H1 (cell line): ENCODE measurements around the gene BRMS1.

Source experiments
- BRCA1 ChIP-seq: IDR thresholded peaks from 2 replicates; pipeline ENCODE4 v1.6.1; 2012; ENCODE audit warnings: low read depth, low read length, improper control_type of control experiment
- CEBPB ChIP-seq: IDR thresholded peaks from 2 replicates; pipeline ENCODE4 v1.6.1; 2012; ENCODE audit warnings: low read depth, low read length
- CTCF ChIP-seq, 3 experiments: IDR thresholded peaks; 1 replicate in 2 of 3; 2 replicates in 1 of 3; pipeline versions ENCODE4 v1.5.1 to v1.6.1; 2011; ENCODE audit warnings: low read length in 3 of 3, mild to moderate bottlenecking in 3 of 3, inconsistent platforms in 2 of 3, low read depth in 1 of 3, moderate library complexity in 1 of 3; ENCODE audit not compliant: insufficient read depth in 1 of 3; ENCODE audit errors: control extremely low read depth in 1 of 3
- GABPA ChIP-seq: IDR thresholded peaks from 2 replicates; pipeline ENCODE4 v1.6.1; 2011; ENCODE audit warnings: mild to moderate bottlenecking, low read length, moderate library complexity, borderline replicate concordance; ENCODE audit not compliant: insufficient read depth
- HDAC2 ChIP-seq, 2 experiments: fragments of 300-600 bp in 1 of 2; sonication (generic) in 1 of 2; IDR thresholded peaks; 2 replicates each; pipeline ENCODE4 v1.6.1; 2011 to 2012; ENCODE audit warnings: low read depth in 2 of 2, low read length in 2 of 2, mild to moderate bottlenecking in 2 of 2, moderate library complexity in 2 of 2, borderline replicate concordance in 1 of 2, inconsistent platforms in 1 of 2
- HDAC6 ChIP-seq: IDR thresholded peaks from one replicate; pipeline ENCODE4 v1.7.1; 2012; ENCODE audit warnings: low read depth, mild to moderate bottlenecking, inconsistent platforms, low read length, moderate library complexity
- NRF1 ChIP-seq: IDR thresholded peaks from 2 replicates; pipeline ENCODE4 v1.6.1; 2011; ENCODE audit warnings: mild to moderate bottlenecking, low read depth, low read length, improper control_type of control experiment
- POLR2A ChIP-seq, 2 experiments: IDR thresholded peaks; 1 replicate in 1 of 2; 2 replicates in 1 of 2; pipeline ENCODE4 v1.6.1; 2011; ENCODE audit warnings: low read depth in 2 of 2, low read length in 2 of 2, mild to moderate bottlenecking in 2 of 2; ENCODE audit errors: control extremely low read depth in 1 of 2
- RAD21 ChIP-seq, 2 experiments: IDR thresholded peaks in 1 of 2; conservative IDR thresholded peaks in 1 of 2; 2 replicates each; pipeline ENCODE4 v1.6.1; 2011; ENCODE audit warnings: low read depth in 2 of 2, low read length in 2 of 2, improper control_type of control experiment in 1 of 2, inconsistent platforms in 1 of 2, mild to moderate bottlenecking in 1 of 2, moderate library complexity in 1 of 2
- SP4 ChIP-seq: IDR thresholded peaks from 2 replicates; pipeline ENCODE4 v1.6.1; 2012; ENCODE audit warnings: low read length, inconsistent platforms
- TEAD4 ChIP-seq: IDR thresholded peaks from 2 replicates; pipeline ENCODE4 v1.6.1; 2012; ENCODE audit warnings: low read depth, low read length, inconsistent platforms, mixed read lengths
- TF ChIP-seq, protein P1 (sequence below): IDR thresholded peaks from 2 replicates; pipeline ENCODE4 v1.6.1; 2011; ENCODE audit warnings: low read length, improper control_type of control experiment

GRCh38 chr11:66343176-66343575 lies 1.7 kb downstream of the BRMS1 start:
- TF ChIP-seq RAD21 (IDR thresholded peaks at IDR 0.05 in 1 of 2, conservative IDR thresholded peaks at IDR 0.05 in 1 of 2; ENCODE audit: low read depth in 2 of 2, low read length in 2 of 2) = no peak
- TF ChIP-seq CTCF (IDR thresholded peaks at IDR 0.05; ENCODE audit: control extremely low read depth in 1 of 3, insufficient read depth in 1 of 3, low read depth in 1 of 3, low read length in 3 of 3) = no peak
- no peak for TF ChIP-seq GABPA
- TF ChIP-seq HDAC6 = no peak
- TF ChIP-seq BRCA1 = no peak
- no peak for TF ChIP-seq CEBPB
- TF ChIP-seq TEAD4 = no peak
- no peak for TF ChIP-seq HDAC2 (IDR thresholded peaks at IDR 0.05; ENCODE audit: borderline replicate concordance in 1 of 2, low read depth in 2 of 2, low read length in 2 of 2)
- TF ChIP-seq NRF1 = no peak
- no peak for TF ChIP-seq POLR2A (IDR thresholded peaks at IDR 0.05; ENCODE audit: control extremely low read depth in 1 of 2, low read depth in 2 of 2, low read length in 2 of 2)
- TF ChIP-seq SP4 = no peak
- TF ChIP-seq, protein P1, sequence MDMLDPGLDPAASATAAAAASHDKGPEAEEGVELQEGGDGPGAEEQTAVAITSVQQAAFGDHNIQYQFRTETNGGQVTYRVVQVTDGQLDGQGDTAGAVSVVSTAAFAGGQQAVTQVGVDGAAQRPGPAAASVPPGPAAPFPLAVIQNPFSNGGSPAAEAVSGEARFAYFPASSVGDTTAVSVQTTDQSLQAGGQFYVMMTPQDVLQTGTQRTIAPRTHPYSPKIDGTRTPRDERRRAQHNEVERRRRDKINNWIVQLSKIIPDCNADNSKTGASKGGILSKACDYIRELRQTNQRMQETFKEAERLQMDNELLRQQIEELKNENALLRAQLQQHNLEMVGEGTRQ = no peak
